HG03521 (cell line): ENCODE measurements around the gene TAF1B.
A peak's percentile ranks its signal among the peaks of the same experiment; 100 is the strongest.

Experiments used
- ATAC-seq: cut with Tn5 transposase; IDR thresholded peaks from one replicate; pipeline ENCODE4 v1.9.1; 2021; ENCODE audit warnings: mild to moderate bottlenecking, moderate library complexity; ENCODE audit not compliant: unreplicated experiment

TAF1B gene

GRCh38 chr2:9843229-9844035, at the start of gene TAF1B:
TSS of gene TAF1B (plus strand) at chr2:9843474. CDS start at chr2:9843542, 68 bp downstream.
- ATAC-seq, result peak; percentile 84

- no peak for ATAC-seq
Measured at GRCh38 chr2:9793918-9794717, 49.2 kb upstream of the TAF1B start.

- ATAC-seq, result no peak
Measured at GRCh38 chr2:9795071-9795470, 48.2 kb upstream of the TAF1B start.

- no peak for ATAC-seq
Measured at GRCh38 chr2:9796056-9797010, 46.9 kb upstream of the TAF1B start.

- no peak for ATAC-seq
Measured at GRCh38 chr2:9797086-9797485, 46.2 kb upstream of the TAF1B start.

- no peak for ATAC-seq
Measured at GRCh38 chr2:9797681-9798556, 45.4 kb upstream of the TAF1B start.

- ATAC-seq, result no peak
Measured at GRCh38 chr2:9799011-9799596, 44.2 kb upstream of the TAF1B start.

GRCh38 chr2:9799729-9800632, 43.3 kb upstream of the TAF1B start:
- peak; percentile 71 for ATAC-seq

GRCh38 chr2:9800639-9800974, 42.7 kb upstream of the TAF1B start:
- no peak for ATAC-seq

- ATAC-seq, result no peak
Measured at GRCh38 chr2:9800975-9801726, 42.1 kb upstream of the TAF1B start.

- no peak for ATAC-seq
Measured at GRCh38 chr2:9802576-9802993, 40.7 kb upstream of the TAF1B start.

- ATAC-seq, result no peak
Measured at GRCh38 chr2:9803023-9803805, 40.1 kb upstream of the TAF1B start.

- no peak for ATAC-seq
Measured at GRCh38 chr2:9805435-9806297, 37.6 kb upstream of the TAF1B start.

GRCh38 chr2:9806298-9806610, 37.0 kb upstream of the TAF1B start:
- ATAC-seq, result no peak

GRCh38 chr2:9806656-9807055, 36.6 kb upstream of the TAF1B start:
- ATAC-seq, result no peak

- ATAC-seq, result no peak
Measured at GRCh38 chr2:9807056-9807455, 36.2 kb upstream of the TAF1B start.
